Mononuclear cell (primary cell): ENCODE data around the gene HEXD. TPM values are rescaled to one million over a fixed set of nuclear protein-coding genes. Genes with fewer than 3 reads are reported as not detected.

Experiments
- H3K27me3 ChIP-seq: 2 replicates; pipeline ENCODE4 v1.6.0; 2011; ENCODE audit warnings: low read length, control low read depth; ENCODE audit not compliant: insufficient read depth
- H3K4me1 ChIP-seq: 2 replicates; pipeline ENCODE4 v1.5.1; 2011; ENCODE audit warnings: mild to moderate bottlenecking, low read length, control low read depth; ENCODE audit not compliant: insufficient read depth
- H3K4me3 ChIP-seq: 2 replicates; pipeline ENCODE4 v1.5.1; 2011; ENCODE audit warnings: mild to moderate bottlenecking, low read length, moderate library complexity
- H3K9me3 ChIP-seq: 2 replicates; pipeline ENCODE4 v1.5.1; 2011; ENCODE audit warnings: low read depth, mild to moderate bottlenecking, control low read depth, low read length
- total RNA-seq: library from RNA; depleted of rRNA; stranded (reverse); fragments of >200 nt; gene quantifications from one replicate; pipeline ENCODE4 v1.2.3, GENCODE V29; 2012

Gene HEXD
- total RNA-seq, 1 donor, result 16.0 TPM

- Histone ChIP-seq H3K4me3 (no peak overlapping the region), H3K4me1 (no peaks in the 10 kb centered on the region), H3K9me3 (no peaks in the 10 kb centered on the region), H3K27me3 (no peaks in the 10 kb centered on the region)
These were observed 29.8 kb upstream of the HEXD start for GRCh38 chr17:82388223-82388921.

GRCh38 chr17:82388922-82389283 lies 29.2 kb upstream of the HEXD start:
- Histone ChIP-seq H3K4me1 (no peaks in the 10 kb centered on the region), H3K4me3 (no peak overlapping the region), H3K9me3 (no peaks in the 10 kb centered on the region), H3K27me3 (no peaks in the 10 kb centered on the region)

GRCh38 chr17:82389379-82389778 lies 28.8 kb upstream of the HEXD start:
- H3K4me3 ChIP-seq, result no peak overlapping the region
- H3K27me3 ChIP-seq, result no peaks in the 10 kb centered on the region
- H3K9me3 ChIP-seq, result no peaks in the 10 kb centered on the region
- no peaks in the 10 kb centered on the region for H3K4me1 ChIP-seq

DNA sequence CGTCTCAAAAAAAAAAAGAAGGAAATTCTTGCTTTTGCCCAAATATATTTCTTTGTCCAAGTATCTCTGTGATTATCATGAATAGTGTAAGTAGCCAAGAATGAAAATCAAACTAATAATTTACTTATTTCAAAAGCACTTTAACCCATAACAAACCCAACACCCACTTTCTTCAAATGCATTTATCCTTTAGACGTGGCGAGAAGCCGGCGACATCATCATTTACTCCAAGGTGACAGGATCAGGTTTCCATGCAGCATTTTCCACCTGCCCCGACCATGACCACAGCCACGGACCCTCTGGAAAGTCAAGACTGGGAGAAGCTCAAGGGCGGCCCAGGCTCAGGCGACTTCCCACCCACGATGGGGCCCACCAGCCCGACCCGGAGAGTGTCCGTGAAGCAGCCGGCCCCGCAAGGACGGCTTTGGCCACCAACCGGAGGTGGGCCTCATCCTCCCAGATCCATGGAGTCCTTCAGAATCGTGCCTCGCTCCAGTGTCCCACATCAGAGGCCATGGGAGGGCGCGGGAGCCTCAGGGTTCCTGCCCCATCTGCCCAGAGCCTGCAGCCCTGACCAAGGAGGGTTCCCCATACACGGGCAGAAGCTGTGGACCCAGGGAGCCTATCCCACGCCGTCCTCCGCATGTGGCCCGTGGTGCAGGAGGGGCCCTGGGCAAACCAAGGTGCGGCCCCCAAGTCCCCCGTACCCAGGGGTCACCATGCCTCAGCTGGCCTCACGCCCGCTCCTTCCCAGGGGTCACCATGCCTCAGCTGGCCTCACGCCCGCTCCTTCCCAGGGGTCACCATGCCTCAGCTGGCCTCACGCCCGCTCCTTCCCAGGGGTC lies 27.9 kb upstream of the HEXD start:
- H3K4me3 ChIP-seq, result no peak overlapping the region
- no peaks in the 10 kb centered on the region for H3K9me3 ChIP-seq
- no peaks in the 10 kb centered on the region for H3K4me1 ChIP-seq
- H3K27me3 ChIP-seq, result no peaks in the 10 kb centered on the region

GRCh38 chr17:82390860-82391435 lies 27.2 kb upstream of the HEXD start:
- H3K4me3 ChIP-seq, result no peak overlapping the region
- H3K27me3 ChIP-seq, result no peaks in the 10 kb centered on the region
- H3K4me1 ChIP-seq, result no peaks in the 10 kb centered on the region
- H3K9me3 ChIP-seq, result no peaks in the 10 kb centered on the region

DNA sequence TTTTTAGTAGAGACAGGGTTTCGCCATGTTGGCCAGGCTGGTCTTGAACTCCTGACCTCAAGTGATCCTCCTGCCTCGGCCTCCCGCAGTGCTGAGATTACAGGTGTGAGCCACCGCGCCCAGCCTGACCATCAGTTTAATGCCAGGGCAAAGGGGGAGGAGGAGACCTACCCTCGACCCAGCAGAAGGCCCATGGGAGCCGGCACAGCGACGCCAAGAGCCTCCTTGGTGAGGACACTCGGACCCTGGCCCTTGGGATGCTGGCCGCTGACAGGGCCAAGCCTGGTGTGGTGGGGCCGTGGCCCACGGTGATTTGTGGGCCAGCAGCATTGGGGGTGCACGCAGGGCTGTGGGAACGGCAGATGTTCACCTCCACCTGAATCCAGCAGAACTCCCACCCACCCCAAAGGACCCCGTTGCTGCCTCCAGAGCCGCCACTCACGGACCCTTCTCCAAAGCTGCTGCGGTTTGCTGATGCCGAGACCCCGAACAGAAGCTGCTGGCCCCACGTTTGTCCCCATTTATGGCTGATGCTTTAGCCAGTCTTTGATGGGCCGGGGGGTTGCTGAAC lies 26.6 kb upstream of the HEXD start:
- Histone ChIP-seq H3K9me3 (no peaks in the 10 kb centered on the region), H3K4me1 (no peaks in the 10 kb centered on the region), H3K4me3 (no peak overlapping the region), H3K27me3 (no peaks in the 10 kb centered on the region)

DNA sequence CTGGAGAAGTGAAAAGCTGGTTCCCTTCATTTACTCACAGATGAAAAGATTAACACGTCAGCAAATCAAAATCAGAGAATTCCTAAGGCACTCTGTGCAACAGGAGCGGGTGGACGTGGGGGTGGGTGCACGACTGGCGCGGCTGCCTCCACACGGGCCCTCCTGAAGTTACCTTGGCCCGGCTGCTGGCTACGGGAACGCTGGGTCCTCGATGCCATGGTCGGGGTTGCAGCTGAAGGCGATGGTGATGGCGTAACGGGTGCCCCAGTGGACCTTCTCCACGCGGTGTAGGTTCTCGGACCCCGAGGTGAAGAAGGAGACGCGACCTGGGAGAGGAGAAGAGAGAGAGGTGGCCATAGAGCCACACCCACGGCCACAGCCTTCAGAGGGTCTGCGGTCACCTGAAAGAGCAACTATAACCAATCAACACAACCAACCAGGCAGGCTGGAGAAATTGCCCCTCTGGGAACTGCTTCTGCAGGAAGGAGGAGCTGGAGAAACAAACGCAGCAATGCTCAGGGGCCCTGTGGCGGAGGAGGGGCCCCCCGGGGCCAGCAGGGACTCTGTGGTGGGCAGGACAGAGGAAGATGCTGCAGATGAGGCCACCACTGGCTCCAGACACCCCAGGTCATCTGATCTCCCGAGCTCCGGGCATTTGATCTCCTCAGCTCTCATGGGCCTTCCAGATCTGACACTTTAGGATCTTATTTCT lies 25.8 kb upstream of the HEXD start:
- H3K9me3 ChIP-seq, result no peaks in the 10 kb centered on the region
- no peaks in the 10 kb centered on the region for H3K27me3 ChIP-seq
- H3K4me3 ChIP-seq, result no peak overlapping the region
- no peaks in the 10 kb centered on the region for H3K4me1 ChIP-seq

GRCh38 chr17:82392941-82393340 lies 25.2 kb upstream of the HEXD start:
- Histone ChIP-seq H3K27me3 (no peaks in the 10 kb centered on the region), H3K4me3 (no peak overlapping the region), H3K4me1 (no peaks in the 10 kb centered on the region), H3K9me3 (no peaks in the 10 kb centered on the region)

GRCh38 chr17:82394278-82394677 lies 23.9 kb upstream of the HEXD start:
- H3K4me1 ChIP-seq, result peaks cover 2% of the 10 kb centered on the region
- H3K9me3 ChIP-seq, result no peaks in the 10 kb centered on the region
- no peak overlapping the region for H3K4me3 ChIP-seq
- H3K27me3 ChIP-seq, result no peaks in the 10 kb centered on the region

- Histone ChIP-seq H3K27me3 (no peaks in the 10 kb centered on the region), H3K4me1 (peaks cover 28% of the 10 kb centered on the region), H3K4me3 (no peak overlapping the region), H3K9me3 (no peaks in the 10 kb centered on the region)
These were observed 21.3 kb upstream of the HEXD start for GRCh38 chr17:82396601-82397435.

DNA sequence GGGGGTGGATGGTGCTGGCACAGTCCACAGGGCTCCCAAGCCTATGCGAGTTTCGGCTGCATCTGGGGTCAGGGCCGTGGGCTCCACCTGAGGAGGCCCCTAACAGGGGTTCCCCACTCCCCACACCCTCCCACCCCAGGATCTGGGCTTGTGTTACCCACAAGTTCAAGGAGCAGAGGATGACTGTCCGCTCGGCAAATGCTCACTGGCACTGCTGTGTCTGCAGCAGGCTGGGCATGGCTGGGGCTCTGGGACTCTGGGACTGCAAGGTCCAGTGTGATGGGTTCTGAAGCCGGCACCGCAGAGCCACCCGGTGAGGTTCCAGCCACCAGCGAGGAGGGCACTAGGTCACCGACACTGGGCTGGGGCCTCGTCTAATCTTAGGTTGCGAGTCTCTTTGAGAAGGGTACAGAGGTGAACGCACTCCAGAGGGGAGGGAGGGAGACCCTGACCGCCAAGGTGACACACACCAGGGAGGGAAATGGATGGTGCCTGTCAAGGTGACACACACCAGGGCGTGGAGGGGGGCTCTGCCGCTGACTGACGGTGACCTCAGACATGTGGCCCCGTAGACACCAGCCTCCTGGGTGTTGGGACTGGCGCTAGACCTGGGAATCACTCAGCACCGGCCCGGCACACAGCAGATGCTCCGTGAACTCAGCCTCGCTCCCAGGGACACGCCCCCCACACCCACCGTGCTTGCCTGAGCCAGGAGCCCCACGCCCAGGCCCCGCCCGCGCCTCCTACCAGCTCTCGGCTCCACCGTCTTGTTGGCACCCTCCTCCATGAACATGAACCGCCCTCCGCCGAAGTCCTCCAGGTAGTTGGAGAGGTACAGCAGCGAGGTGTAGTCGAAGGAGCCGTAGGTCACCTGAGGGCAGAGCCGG lies 20.5 kb upstream of the HEXD start:
- H3K4me1 ChIP-seq, result peaks cover 28% of the 10 kb centered on the region
- no peaks in the 10 kb centered on the region for H3K27me3 ChIP-seq
- H3K9me3 ChIP-seq, result no peaks in the 10 kb centered on the region
- no peak overlapping the region for H3K4me3 ChIP-seq

- Histone ChIP-seq H3K27me3 (no peaks in the 10 kb centered on the region), H3K4me3 (no peak overlapping the region), H3K4me1 (peaks cover 28% of the 10 kb centered on the region), H3K9me3 (no peaks in the 10 kb centered on the region)
These were observed 19.1 kb upstream of the HEXD start for GRCh38 chr17:82399041-82399441.

GRCh38 chr17:82399601-82400101 lies 18.5 kb upstream of the HEXD start:
- no peak overlapping the region for H3K4me3 ChIP-seq
- no peaks in the 10 kb centered on the region for H3K27me3 ChIP-seq
- peaks cover 28% of the 10 kb centered on the region for H3K4me1 ChIP-seq
- no peaks in the 10 kb centered on the region for H3K9me3 ChIP-seq
